Urothelium cell line (cell line): Measurements from ENCODE around the gene MORN3.
A peak's percentile ranks its signal among the peaks of the same experiment; 100 is the strongest.
"Not testable (repeated sequence)": the region's sequence is repeated elsewhere in the genome, so short reads cannot be mapped to it uniquely, and the experiment has no call there.

Source experiments
- DNase-seq: peaks from one replicate; pipeline ENCODE4 v3.0.0; 2011; ENCODE audit warnings: low spot score, mixed read lengths
- FAIRE-seq: peaks from 2 replicates; lab custom pipeline; 2011; peaks lifted over from hg19 to GRCh38; lab: Jason Lieb, UNC

The MORN3 gene

GRCh38 chr12:121669521-121669900, at the start of gene MORN3:
Gene MORN3, minus strand, starts transcription at chr12:121669654. Its CDS starts 171 bp downstream, at chr12:121669483.
- no peak for DNase-seq
- FAIRE-seq = no peak

DNA sequence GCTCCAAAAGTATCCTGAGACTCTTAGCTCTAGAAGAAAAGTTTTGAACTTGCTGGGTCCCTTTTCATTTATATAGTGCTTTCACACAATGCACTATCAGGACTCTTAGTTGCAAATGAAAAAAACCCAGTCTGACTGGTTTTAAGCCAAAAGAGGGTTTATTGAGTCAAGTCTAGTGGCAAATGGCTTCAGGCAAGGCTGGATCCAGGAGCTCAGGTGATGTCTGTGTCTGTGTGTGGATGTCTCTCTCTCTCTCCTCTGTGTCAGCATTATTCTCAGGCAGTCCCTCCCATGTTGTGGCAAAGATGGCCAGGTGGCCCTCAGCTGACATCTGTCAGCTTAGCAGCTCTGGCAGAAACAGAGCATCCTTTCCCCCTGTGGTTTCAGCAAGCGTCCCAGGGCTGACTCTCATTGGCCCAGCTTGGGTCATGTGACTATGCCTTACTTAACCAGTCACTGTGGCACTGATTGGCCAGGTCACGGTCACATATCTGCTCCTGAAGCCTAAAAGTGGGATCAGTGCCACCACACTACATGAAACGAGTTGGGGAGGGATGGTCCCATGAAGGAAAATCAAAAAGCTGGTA, 49.3 kb upstream of the MORN3 start:
- FAIRE-seq (no peak), DNase-seq (no peak)

DNA sequence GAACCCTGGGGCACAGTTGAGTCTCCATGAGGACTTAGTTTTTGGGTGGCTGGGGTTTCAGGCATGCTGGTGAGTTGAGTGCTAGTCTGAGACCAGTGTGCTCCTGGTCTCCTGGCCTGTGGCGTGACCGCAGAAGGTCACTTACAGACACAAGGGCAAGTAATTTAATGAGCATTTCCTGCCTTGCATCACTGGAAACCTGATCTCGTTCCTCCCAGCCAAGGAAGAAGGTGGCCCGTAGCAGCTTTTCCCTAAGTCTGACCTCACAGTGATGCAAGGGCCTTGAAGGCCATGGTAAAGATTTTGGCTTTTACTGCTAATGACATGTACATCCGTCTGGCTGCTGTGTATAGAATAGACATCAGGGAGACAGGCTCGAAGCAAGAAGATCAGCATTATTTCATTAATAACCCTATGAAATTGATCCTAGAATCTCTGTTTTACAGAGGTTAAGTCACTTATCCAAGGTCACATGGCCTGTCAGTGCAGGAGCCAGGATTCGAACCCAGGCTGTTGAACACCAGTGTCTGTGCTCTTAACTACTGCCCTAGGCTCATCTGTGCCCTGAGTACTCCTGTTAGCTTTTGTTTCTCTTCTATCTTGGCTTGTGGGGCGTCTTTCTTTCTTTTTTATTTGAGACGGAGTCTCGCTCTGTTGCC, 47.7 kb upstream of the MORN3 start:
- DNase-seq = peak; percentile 49
- FAIRE-seq = no peak

GRCh38 chr12:121715862-121716435, 46.5 kb upstream of the MORN3 start:
- DNase-seq (no peak), FAIRE-seq (no peak)

DNA sequence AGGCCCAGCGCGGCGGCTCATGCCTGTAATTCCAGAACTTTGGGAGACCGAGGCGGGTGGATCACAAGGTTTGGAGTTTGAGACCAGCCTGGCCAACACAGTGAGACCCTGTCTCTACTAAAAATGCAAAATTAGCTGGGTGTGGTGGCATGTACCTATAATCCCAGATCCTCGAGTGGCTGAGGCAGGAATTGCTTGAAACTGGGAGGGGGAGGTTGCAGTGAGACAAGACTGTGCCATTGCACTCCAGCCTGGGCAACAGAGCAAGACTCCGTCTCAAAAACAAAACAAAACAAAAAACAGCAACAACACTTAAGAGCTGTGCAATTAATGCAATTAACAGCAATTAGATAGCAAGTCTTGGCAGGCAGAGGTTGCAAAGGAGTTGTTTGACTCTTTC, 45.6 kb upstream of the MORN3 start:
- FAIRE-seq, DNase-seq: not testable (repeated sequence)

DNA sequence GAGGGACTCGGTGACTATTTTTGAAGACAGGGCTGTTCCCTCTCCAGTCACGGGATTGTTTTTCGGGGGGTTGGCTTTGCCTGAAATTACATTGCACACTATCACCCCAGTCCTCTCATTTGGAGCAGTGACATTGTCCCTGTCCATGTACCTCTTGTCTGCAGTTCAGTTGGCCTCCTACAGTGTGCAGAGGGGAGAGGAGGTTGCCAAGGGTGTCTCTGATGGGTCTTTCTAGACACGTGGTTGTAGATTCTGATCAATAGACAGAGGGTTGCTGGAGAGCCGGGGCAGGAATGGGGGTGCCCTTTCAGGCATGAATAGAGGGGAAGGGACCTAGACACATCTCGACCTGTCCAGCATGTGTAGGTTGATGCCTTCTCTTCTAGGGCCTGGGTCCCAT, 44.3 kb upstream of the MORN3 start:
- FAIRE-seq (no peak), DNase-seq (no peak)

- FAIRE-seq (no peak), DNase-seq (no peak)
These were observed 43.9 kb upstream of the MORN3 start for GRCh38 chr12:121713257-121713777.

DNA sequence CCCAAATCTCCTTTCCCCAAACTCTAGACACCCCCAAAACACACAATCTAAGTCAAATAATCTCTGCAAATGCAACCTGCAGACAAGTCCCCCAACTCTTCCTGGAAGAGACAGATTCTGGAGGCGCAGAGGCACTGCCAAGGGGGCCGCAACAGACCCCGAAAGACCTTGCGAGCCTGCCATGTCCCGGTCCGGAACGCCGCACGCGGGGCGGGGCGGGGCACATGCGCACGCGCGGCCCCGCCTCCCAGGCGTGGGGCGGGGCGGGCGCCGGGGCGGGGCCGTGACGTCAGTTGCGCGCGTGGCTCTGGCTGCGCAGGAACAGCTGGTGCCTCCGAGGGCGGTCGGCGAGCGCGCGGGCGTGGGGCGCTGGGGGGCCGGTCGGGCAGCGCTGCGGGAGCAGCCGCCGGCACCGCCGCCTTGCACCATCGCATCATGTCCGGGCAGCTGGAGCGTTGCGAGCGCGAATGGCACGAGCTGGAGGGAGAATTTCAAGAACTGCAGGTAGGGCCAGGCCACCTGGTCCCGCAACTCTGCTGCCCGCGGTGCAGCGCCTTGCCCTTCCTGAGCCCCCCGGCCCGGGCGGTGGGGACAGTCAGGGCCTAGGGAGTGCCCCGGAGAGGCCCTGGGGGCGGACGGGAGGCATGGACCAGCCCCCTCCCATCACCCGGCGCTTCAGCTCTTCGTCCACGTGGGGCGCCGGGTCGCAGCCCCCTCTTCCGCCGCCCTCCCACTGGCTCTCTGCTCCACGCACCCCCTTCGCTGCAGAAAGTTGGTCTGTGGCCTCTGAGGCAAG, 43.2 kb upstream of the MORN3 start, which contains the start of gene TMEM120B:
TMEM120B (plus strand) TSS at position 292 of the 796 bp plus-strand sequence; CDS start at position 436, 144 bp downstream.
- FAIRE-seq (no peak), DNase-seq (peak; percentile 89)

- DNase-seq (peak; percentile 28), FAIRE-seq (no peak)
These were observed 42.7 kb upstream of the MORN3 start for GRCh38 chr12:121712190-121712460.

DNA sequence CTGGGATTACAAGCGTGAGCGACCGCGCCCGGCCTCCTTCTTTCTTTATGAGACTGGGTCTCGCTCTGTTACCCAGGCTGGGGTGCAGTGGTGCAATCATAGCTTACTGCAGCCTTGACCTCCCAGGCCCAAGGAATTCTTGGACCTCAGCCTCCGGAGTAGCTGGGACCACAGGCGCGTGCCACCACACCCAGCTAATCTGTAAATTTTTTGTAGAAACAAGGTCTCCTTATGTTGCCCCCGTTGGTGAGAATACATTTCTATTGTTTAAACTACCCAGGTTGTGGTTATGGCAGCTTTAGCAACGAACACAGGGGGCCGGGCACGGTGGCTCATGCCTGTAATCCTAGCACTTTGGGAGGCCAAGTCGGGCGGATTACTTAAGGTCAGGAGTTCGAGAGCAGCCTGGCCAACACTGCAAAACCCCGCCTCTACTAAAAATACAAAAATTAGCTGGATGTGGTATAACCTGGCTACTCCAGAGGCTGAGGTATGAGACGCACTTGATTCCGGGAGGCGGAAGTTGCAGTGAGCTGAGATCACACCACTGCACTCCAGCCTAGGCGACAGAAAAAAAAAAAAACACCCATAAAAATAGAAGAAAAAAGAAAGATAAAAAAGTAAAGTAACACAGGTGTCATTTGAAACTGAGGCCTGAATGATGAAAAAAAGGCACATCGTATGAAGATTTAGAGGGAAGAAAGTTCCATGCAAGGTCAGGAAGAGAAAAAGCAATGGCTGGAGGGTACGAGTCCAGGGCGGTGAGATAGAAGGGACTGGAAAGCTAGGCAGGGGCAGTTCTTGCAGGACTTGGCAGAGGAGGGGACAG, 42.1 kb upstream of the MORN3 start:
- DNase-seq (no peak), FAIRE-seq (no peak)

DNA sequence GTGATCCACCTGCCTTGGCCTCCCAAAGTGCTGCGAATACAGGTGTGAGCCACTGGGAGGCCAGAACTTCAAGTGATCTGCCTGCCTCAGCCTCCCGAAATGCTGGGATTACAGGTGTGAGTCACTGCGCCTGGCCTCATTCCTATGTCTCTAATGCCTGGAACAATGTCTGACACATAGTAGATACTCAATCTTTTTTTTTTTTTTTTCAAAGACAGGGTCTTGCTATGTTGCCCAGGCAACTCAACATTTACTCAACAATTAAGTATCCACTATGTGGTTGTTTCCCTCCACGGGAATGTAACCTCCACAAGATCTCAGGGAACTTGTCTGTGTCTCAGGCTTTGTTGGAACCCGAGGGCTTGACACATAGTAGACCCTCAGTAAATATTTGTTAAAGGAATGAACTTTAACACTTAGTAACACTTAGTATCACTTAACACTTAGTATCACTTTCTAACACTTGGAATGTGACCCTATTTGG, 40.1 kb upstream of the MORN3 start:
- no peak for FAIRE-seq
- peak; percentile 52 for DNase-seq

- not testable (repeated sequence) for FAIRE-seq, DNase-seq
These were observed 39.6 kb upstream of the MORN3 start for GRCh38 chr12:121709064-121709424.

GRCh38 chr12:121708313-121709063, 39.0 kb upstream of the MORN3 start:
- FAIRE-seq (no peak), DNase-seq (no peak)

GRCh38 chr12:121705514-121705913, 36.1 kb upstream of the MORN3 start:
- FAIRE-seq (no peak), DNase-seq (no peak)

GRCh38 chr12:121702944-121703343, 33.5 kb upstream of the MORN3 start:
- no peak for DNase-seq
- no peak for FAIRE-seq

GRCh38 chr12:121701667-121702277, 32.3 kb upstream of the MORN3 start:
- DNase-seq (no peak), FAIRE-seq (no peak)

DNA sequence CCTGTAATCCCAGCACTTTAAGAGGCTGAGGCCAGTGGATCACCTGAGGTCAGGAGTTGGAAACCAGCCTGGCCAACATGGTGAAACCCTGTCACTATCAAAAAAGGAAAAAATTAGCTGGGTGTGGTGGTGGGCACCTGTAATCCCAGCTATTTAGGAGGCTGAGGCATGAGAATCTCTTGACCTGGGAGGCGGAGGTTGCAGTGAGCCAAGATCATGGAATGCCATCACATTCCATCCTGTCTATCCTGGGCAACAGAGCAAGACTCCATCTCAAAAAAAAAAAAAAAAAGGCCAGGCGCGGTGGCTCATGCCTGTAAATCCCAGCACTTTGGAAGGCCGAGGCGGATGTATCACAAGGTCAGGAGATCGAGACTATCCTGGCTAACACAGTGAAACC, 28.4 kb upstream of the MORN3 start:
- DNase-seq, FAIRE-seq: not testable (repeated sequence)

DNA sequence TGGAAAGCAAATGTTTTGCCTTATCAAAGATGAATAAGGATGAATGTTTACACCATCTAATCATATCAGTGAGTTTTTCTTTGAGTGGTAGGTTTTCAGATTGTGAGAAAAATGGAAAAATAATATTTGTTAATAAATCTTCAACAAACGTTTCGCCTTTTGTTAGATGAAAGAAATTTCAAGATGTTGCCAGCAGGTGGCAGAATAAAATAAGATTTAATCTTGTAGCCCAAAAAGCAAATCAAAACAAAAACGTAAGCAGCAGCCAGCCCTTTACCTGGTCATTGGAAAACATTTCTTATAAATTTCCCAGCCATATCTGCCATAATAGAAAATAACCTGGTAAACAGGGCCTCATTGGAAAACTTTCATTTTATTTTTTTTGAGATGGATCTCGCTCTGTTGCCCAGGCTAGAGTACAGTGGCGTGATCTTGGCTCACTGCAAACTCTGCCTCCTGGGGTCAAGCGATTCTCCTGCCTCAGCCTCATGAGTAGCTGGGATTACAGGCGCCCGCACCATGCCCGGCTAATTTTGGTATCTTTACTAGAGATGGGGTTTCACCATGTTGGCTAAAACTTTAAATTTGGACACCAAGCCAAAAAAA, 27.7 kb upstream of the MORN3 start:
- FAIRE-seq (no peak), DNase-seq (peak; percentile 43)

GRCh38 chr12:121693155-121693687, 23.8 kb upstream of the MORN3 start:
- FAIRE-seq = no peak
- DNase-seq = no peak
